SH-SY5Y (cell line): ENCODE data around the gene KIRREL1.

ENCODE experiments used
- GATA2 ChIP-seq: IDR thresholded peaks from 2 replicates; pipeline ENCODE4 v1.6.1; 2011; ENCODE audit warnings: mild to moderate bottlenecking, low read depth, low read length
- GATA3 ChIP-seq: IDR thresholded peaks from 2 replicates; pipeline ENCODE4 v1.6.1; 2011; ENCODE audit warnings: low read depth, mild to moderate bottlenecking, low read length, moderate library complexity

Gene KIRREL1

GRCh38 chr1:158048371-158049067 lies 55.1 kb downstream of the KIRREL1 start:
- no peak for TF ChIP-seq GATA2
- no peak for TF ChIP-seq GATA3

- no peak for TF ChIP-seq GATA2
- no peak for TF ChIP-seq GATA3
These were observed 56.4 kb downstream of the KIRREL1 start for GRCh38 chr1:158049853-158050252.

- TF ChIP-seq GATA3 (no peak), GATA2 (no peak)
These were observed 59.8 kb downstream of the KIRREL1 start for GRCh38 chr1:158053276-158053675.

- TF ChIP-seq GATA2 (no peak), GATA3 (no peak)
These were observed 61.3 kb downstream of the KIRREL1 start for GRCh38 chr1:158054721-158055120.

GRCh38 chr1:158055854-158056253 lies 62.4 kb downstream of the KIRREL1 start:
- TF ChIP-seq GATA2: no peak
- no peak for TF ChIP-seq GATA3

DNA sequence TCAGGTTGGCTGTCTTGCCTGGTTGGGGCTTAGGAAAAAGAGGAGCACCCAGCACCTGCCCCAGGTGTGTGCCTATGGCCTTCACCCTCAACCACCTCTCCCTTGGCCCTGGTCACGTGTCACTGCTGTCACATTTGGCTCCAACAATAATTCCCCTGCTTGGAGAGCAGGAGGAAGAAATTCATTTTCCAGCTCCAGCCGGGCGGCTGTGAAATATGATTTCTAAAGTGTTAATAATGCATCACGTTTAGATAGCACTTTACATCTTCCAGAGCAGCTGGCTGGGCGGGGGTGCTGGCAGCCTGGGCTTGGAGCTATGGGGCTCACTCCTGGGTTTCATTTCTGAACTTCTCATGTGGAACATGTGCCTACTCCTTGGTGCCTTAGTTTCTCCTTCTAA lies 63.1 kb downstream of the KIRREL1 start:
- TF ChIP-seq GATA3 (no peak), GATA2 (no peak)

DNA sequence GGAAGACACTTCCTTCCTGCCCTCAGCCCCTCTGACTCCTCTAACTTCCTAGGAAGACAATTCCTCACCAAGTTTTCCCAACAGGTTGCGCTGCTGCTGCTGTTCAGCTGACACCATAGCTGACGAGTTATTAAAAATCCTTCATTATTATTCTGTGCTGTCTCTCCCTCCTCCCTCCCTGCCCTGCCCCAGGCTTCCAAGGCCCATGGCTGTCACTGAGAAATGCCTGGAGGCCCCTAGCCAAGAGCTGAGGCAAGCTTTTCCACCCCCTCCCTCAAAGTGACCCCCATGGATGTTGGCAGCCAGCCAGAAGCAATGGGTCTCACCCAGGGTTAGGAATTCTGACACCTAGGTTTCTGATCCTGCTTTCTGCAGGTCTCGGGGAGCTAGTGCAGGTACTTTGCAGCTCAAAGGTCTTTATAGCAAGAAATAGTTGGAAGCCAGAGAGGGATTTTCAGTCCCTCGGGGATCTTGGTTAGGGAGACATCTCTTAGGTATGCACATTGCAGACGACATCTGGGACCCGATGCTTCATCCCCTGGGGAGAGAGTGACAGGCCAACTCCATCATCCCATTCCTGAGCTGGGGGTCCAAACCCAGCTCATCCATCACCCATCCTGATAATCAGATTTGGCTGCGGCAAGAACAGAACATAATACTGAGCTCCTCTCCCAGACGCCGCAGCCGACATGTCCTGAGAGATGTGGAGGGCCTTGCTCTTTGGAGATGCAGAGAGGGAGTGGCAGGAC lies 65.0 kb downstream of the KIRREL1 start:
- TF ChIP-seq GATA2: no peak
- no peak for TF ChIP-seq GATA3

- TF ChIP-seq GATA3 (no peak), GATA2 (no peak)
These were observed 66.5 kb downstream of the KIRREL1 start for GRCh38 chr1:158059984-158060383.

DNA sequence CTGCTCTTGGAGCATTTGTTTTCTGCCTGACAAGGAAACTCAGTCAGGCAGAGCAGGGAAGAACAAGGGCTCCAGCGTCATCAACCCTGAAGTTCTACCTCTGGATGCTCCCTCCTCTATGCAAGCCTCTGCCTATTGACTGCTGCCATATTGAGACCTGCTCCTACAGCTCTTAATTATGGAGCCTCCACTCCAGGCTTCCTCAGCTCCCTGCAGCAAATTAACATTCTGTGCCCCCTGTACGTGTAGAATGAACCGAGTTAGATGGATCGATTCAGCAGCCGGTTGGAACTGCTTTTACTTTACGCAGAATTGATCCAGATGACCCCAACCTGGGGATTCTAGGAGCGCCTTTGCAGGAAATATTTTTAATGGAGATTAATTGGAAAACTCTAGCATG lies 68.7 kb downstream of the KIRREL1 start:
- TF ChIP-seq GATA3 (no peak), GATA2 (no peak)

DNA sequence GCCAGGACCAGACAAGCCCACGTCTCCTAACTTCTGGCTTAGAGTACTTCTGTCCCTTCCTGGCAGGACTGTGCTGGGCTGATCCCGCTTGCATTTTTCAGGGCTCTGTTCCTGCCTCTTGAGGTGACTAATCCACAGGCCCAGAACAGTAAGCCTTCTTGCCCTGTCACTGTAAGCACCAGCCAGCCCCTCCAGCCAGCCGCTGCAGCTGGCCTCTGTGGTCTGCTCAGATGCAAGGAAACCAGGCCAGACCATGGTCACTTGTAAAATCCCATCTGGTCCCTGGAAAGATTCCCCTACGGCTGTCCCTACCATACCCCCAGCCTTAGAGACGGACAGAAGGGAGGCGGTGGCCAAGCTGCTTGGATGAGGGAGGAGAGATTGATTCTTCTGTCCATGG lies 74.2 kb downstream of the KIRREL1 start:
- no peak for TF ChIP-seq GATA2
- TF ChIP-seq GATA3: no peak

DNA sequence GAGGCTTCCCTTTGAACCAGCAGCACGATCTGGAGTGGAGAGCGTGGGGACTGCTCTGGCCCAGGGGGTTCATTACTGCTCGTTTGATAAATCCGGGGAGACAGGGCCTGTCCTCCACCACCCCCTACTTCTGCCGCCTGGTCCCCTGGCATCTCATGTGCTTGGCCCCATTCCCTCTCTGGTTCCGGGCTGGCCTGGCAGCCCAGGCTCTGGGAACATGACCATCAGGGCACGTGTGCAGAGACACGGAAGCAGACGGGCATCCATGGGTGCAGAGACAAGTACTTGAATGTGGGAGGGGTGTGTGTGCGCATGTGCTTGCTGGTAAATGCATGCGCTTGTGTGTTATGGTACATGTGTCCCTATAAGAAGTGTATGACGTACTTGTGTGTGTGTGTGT lies 75.5 kb downstream of the KIRREL1 start:
- TF ChIP-seq GATA2 (no peak), GATA3 (no peak)

DNA sequence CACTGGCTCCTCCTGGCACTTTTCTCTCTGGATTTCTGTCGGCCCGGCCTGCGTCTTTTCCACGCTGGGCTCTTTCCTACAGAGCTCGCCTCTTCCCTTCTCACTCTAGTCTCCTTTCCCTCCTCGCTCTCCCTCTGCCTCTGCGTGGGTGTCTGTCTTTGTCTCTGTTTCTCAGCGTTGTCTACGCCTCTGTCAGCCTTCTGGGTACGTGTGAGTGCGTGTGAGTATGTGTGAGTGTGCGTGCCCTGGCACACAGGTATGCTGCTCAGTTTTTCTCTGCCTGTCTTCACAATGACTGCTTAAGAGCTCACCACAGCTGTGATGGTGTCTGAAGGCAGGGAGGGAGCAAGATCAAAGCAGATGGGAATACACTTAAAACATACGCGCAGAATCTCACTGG lies 77.7 kb downstream of the KIRREL1 start:
- no peak for TF ChIP-seq GATA3
- no peak for TF ChIP-seq GATA2

- TF ChIP-seq GATA3 (no peak), GATA2 (no peak)
These were observed 81.6 kb downstream of the KIRREL1 start for GRCh38 chr1:158075078-158075477.

- TF ChIP-seq GATA3: no peak
- TF ChIP-seq GATA2: no peak
These were observed 83.0 kb downstream of the KIRREL1 start for GRCh38 chr1:158076441-158076840.
